Measurements from ENCODE around the gene HOXC10.

- TF ChIP-seq, protein P1, sequence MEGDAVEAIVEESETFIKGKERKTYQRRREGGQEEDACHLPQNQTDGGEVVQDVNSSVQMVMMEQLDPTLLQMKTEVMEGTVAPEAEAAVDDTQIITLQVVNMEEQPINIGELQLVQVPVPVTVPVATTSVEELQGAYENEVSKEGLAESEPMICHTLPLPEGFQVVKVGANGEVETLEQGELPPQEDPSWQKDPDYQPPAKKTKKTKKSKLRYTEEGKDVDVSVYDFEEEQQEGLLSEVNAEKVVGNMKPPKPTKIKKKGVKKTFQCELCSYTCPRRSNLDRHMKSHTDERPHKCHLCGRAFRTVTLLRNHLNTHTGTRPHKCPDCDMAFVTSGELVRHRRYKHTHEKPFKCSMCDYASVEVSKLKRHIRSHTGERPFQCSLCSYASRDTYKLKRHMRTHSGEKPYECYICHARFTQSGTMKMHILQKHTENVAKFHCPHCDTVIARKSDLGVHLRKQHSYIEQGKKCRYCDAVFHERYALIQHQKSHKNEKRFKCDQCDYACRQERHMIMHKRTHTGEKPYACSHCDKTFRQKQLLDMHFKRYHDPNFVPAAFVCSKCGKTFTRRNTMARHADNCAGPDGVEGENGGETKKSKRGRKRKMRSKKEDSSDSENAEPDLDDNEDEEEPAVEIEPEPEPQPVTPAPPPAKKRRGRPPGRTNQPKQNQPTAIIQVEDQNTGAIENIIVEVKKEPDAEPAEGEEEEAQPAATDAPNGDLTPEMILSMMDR (IDR thresholded peaks at IDR 0.05) = no peak
- no peak for TF ChIP-seq POLR2A (IDR thresholded peaks at IDR 0.05)
Observed at GRCh38 chr12:53993162-53994008, 8.4 kb downstream of the HOXC10 start.

Measured in adrenal gland (tissue), 5 donors.